Mononuclear cell (primary cell): Measurements from ENCODE around the gene NECTIN1. TPM values are rescaled to one million over a fixed set of nuclear protein-coding genes. Genes with fewer than 3 reads are reported as not detected.

Experiments used
- H3K27me3 ChIP-seq: 2 replicates; pipeline ENCODE4 v1.6.0; 2011; ENCODE audit warnings: low read length, control low read depth; ENCODE audit not compliant: insufficient read depth
- H3K4me1 ChIP-seq: 2 replicates; pipeline ENCODE4 v1.5.1; 2011; ENCODE audit warnings: mild to moderate bottlenecking, low read length, control low read depth; ENCODE audit not compliant: insufficient read depth
- H3K4me3 ChIP-seq: 2 replicates; pipeline ENCODE4 v1.5.1; 2011; ENCODE audit warnings: mild to moderate bottlenecking, low read length, moderate library complexity
- H3K9me3 ChIP-seq: 2 replicates; pipeline ENCODE4 v1.5.1; 2011; ENCODE audit warnings: low read depth, mild to moderate bottlenecking, control low read depth, low read length
- total RNA-seq: library from RNA; depleted of rRNA; stranded (reverse); fragments of >200 nt; gene quantifications from one replicate; pipeline ENCODE4 v1.2.3, GENCODE V29; 2012

Gene NECTIN1
- total RNA-seq, 1 donor = 2.0 TPM

GRCh38 chr11:119701591-119702549 lies 27.1 kb downstream of the NECTIN1 start:
- H3K9me3 ChIP-seq = no peaks in the 10 kb centered on the region
- no peak overlapping the region for H3K4me3 ChIP-seq
- no peaks in the 10 kb centered on the region for H3K27me3 ChIP-seq
- no peaks in the 10 kb centered on the region for H3K4me1 ChIP-seq

GRCh38 chr11:119700536-119701346 lies 28.3 kb downstream of the NECTIN1 start:
- Histone ChIP-seq H3K4me1 (no peaks in the 10 kb centered on the region), H3K4me3 (no peak overlapping the region), H3K27me3 (no peaks in the 10 kb centered on the region), H3K9me3 (no peaks in the 10 kb centered on the region)

- Histone ChIP-seq H3K27me3 (no peaks in the 10 kb centered on the region), H3K4me1 (no peaks in the 10 kb centered on the region), H3K4me3 (no peak overlapping the region), H3K9me3 (no peaks in the 10 kb centered on the region)
Observed at GRCh38 chr11:119700030-119700429, 29.0 kb downstream of the NECTIN1 start.

- no peaks in the 10 kb centered on the region for H3K27me3 ChIP-seq
- H3K4me1 ChIP-seq = peaks cover 5% of the 10 kb centered on the region
- no peaks in the 10 kb centered on the region for H3K9me3 ChIP-seq
Observed at GRCh38 chr11:119699227-119699626, 29.8 kb downstream of the NECTIN1 start.

GRCh38 chr11:119697882-119698281 lies 31.1 kb downstream of the NECTIN1 start:
- H3K4me1 ChIP-seq = peaks cover 10% of the 10 kb centered on the region
- no peaks in the 10 kb centered on the region for H3K27me3 ChIP-seq
- no peaks in the 10 kb centered on the region for H3K9me3 ChIP-seq
- no peak overlapping the region for H3K4me3 ChIP-seq

More at GRCh38 chr11:119699227-119699626, 29.8 kb downstream of the NECTIN1 start:
- H3K4me3 ChIP-seq = no peak overlapping the region

- no peaks in the 10 kb centered on the region for H3K27me3 ChIP-seq
- peaks cover 10% of the 10 kb centered on the region for H3K4me1 ChIP-seq
- no peaks in the 10 kb centered on the region for H3K9me3 ChIP-seq
- H3K4me3 ChIP-seq = no peak overlapping the region
Observed at GRCh38 chr11:119697445-119697844, 31.6 kb downstream of the NECTIN1 start.

- Histone ChIP-seq H3K4me1 (peaks cover 10% of the 10 kb centered on the region), H3K4me3 (no peak overlapping the region), H3K9me3 (no peaks in the 10 kb centered on the region), H3K27me3 (no peaks in the 10 kb centered on the region)
Observed at GRCh38 chr11:119696378-119697222, 32.4 kb downstream of the NECTIN1 start.

- Histone ChIP-seq H3K4me3 (no peak overlapping the region), H3K4me1 (peaks cover 22% of the 10 kb centered on the region), H3K9me3 (no peaks in the 10 kb centered on the region), H3K27me3 (no peaks in the 10 kb centered on the region)
Observed at GRCh38 chr11:119694334-119694733, 34.7 kb downstream of the NECTIN1 start.

- Histone ChIP-seq H3K4me3 (no peak overlapping the region), H3K4me1 (peaks cover 26% of the 10 kb centered on the region)
Observed at GRCh38 chr11:119693253-119693815, 35.7 kb downstream of the NECTIN1 start.

GRCh38 chr11:119692540-119692820 lies 36.5 kb downstream of the NECTIN1 start:
- no peaks in the 10 kb centered on the region for H3K27me3 ChIP-seq
- H3K4me1 ChIP-seq = peaks cover 31% of the 10 kb centered on the region
- H3K4me3 ChIP-seq = no peak overlapping the region
- no peaks in the 10 kb centered on the region for H3K9me3 ChIP-seq

More at GRCh38 chr11:119693253-119693815, 35.7 kb downstream of the NECTIN1 start:
- Histone ChIP-seq H3K27me3 (no peaks in the 10 kb centered on the region), H3K9me3 (no peaks in the 10 kb centered on the region)

GRCh38 chr11:119691701-119692539 lies 37.1 kb downstream of the NECTIN1 start:
- Histone ChIP-seq H3K4me3 (no peak overlapping the region), H3K9me3 (no peaks in the 10 kb centered on the region), H3K27me3 (no peaks in the 10 kb centered on the region), H3K4me1 (peaks cover 35% of the 10 kb centered on the region)

GRCh38 chr11:119691020-119691666 lies 37.9 kb downstream of the NECTIN1 start:
- H3K4me3 ChIP-seq = no peak overlapping the region
- peaks cover 35% of the 10 kb centered on the region for H3K4me1 ChIP-seq
- no peaks in the 10 kb centered on the region for H3K27me3 ChIP-seq
- H3K9me3 ChIP-seq = no peaks in the 10 kb centered on the region

GRCh38 chr11:119689302-119689701 lies 39.7 kb downstream of the NECTIN1 start:
- H3K4me1 ChIP-seq = peaks cover 42% of the 10 kb centered on the region
- H3K27me3 ChIP-seq = no peaks in the 10 kb centered on the region
- no peak overlapping the region for H3K4me3 ChIP-seq
- H3K9me3 ChIP-seq = no peaks in the 10 kb centered on the region
